NCI-H1048 (cell line): Measurements from ENCODE around the gene RMND5A.
"Not testable (repeated sequence)": the region's sequence is repeated elsewhere in the genome, so short reads cannot be mapped to it uniquely, and the experiment has no call there.

Experiments used
- DNase-seq: peaks from one replicate; lab custom pipeline; 2025; lab: John Stamatoyannopoulos, UW

Gene RMND5A, protein sequence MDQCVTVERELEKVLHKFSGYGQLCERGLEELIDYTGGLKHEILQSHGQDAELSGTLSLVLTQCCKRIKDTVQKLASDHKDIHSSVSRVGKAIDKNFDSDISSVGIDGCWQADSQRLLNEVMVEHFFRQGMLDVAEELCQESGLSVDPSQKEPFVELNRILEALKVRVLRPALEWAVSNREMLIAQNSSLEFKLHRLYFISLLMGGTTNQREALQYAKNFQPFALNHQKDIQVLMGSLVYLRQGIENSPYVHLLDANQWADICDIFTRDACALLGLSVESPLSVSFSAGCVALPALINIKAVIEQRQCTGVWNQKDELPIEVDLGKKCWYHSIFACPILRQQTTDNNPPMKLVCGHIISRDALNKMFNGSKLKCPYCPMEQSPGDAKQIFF

DNA sequence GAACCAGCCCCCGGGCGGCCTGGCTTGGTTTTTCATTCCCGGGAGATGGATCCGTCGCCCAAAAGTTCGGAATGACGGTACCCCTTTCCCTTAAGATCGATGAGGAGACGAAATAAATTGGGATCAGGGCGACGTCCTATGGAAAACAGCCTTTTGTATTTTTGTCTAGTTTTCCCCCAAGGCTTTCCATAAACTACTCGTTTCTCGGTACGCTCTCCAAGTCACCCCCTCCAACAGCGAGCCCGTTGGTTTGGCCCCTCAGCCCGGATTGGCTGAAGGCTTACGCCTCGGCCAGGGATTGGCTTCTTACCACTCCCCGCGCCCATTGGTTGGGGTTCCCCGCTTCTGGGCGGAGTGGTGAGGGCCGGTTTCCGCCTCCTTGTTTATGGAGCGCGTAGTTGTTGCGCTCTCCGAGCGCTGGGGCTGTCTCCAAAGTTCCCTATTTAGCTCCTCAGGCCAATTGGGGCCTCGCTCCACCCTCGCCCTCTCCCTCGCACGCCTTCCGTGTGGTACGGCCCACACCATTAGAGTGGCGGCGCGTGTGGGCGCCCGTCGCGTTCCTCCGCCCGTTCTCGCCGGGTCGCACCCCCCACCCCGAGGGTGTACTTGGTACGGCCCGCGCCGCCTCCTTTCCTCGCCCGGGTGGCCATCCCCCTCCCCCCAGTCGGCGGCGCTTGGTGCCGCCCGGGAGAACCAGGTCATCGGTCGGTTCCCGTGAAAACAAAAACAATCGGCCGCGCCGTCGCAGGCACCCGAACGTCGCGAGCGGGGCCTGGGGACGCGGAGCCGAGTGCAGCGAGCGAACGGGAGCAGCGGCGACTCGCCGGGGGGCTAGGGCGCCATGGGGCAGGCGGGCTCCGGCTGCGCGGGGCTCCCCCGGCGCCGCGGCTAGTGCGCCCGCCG, at the start of gene RMND5A:
Gene RMND5A (plus strand): TSS at position 655 of the 903 bp plus-strand sequence. CDS start 377 bp downstream, outside the sequence.
- peak; percentile 43 for DNase-seq

DNA sequence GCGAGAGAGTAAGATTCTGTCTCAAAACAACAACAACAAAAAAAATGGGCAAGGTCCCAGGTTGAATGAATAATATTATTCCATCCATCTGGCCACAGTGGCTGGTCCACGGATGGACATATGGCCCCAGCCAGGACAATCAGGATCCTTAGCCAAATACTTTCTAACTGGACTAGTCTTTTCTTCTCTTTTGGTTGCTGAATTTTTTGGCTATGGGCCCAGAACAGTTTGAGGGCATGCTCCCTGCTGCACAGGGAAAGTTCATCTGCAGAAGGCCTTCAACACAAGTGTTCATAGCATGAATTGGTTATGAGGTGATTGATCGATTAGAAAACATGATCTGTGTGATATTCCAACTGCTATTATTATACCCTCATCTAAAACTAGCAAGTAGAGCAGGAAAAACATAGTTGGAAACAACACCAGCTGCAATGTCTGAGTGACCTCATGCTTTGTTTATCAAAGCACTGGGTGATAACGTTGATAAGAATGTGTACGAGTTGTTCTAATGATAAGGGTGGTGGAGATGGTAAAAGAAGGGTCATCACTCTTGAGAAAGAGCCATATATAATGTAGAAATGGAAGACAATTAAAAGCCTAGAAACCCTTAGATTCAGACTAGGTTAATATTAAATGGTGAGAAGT, 48.6 kb upstream of the RMND5A start:
- no peak for DNase-seq

DNA sequence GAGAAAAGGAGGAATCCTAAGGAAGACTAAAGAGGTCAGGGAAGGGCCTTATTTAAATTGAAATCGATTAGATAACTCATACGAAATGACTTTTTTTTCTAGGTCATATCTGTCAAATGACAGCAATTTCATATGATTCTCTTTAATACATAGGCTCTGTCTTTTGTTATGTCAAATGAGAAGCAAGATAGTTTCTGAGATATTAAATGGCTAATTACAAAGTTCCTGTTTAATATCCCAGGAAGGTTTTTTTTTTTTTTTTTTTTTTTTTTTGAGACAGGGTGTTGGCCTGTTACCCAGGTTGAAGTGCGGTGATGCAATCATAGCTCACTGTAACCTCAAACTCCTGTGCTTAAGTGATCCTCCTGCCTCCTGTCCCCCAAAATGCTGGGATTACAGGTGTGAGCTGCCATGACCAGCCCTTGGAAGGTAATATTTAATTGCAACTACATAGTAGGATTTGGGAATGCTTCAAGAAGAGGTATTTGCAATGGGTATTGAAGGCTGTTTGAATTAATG, 48.0 kb upstream of the RMND5A start:
- DNase-seq: no peak

DNA sequence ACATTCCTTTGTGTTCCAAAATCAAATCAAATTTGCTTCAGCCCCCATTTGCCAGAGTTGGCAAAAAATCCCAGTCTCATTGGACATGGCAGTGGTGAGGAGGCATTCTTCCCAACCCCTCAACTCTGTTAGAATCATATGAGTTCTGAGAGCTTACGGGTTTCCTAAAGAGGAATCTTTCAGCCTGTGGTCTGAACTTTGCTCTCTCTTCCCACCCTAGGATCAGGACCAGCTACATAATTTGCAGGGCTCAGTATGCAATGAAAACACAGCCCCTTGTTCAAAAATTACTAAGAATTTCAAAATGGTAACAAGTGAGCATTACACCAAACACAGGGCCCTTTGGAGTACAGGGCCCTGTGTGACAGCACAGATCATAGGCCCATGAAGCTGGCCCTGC, 47.1 kb upstream of the RMND5A start:
- DNase-seq: no peak

DNA sequence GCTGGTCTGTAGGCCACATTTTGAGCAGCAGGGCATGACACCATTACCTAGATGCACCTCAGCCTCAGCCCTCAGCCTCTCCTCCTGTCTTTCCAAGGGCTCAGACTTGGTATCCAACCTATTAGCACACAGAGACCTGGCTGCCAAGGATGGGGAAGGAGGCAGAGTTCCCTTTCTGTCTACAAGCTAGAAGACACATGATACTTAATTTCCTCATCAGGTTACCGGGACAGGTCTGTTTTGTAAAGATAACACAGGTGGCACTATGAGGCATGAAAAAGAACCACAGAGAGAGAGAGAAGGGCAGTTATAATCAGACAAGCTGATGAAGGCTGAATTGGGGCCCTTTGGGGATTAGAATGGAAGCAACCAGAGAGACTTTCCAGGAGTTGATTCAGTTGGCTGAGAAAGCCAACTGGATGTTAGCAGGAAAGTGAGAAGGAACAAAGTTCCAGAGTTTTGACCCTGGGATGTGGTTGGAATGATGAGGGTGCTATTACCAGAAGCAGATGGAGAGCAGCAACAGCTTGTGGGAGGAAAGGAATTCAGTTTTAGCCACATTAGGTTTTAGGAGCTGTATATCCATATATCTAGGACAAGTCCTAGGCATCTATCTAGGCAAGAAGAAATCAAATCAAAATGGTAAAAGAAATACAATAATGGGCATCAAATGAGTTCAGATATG, 46.0 kb upstream of the RMND5A start:
- DNase-seq: no peak

DNA sequence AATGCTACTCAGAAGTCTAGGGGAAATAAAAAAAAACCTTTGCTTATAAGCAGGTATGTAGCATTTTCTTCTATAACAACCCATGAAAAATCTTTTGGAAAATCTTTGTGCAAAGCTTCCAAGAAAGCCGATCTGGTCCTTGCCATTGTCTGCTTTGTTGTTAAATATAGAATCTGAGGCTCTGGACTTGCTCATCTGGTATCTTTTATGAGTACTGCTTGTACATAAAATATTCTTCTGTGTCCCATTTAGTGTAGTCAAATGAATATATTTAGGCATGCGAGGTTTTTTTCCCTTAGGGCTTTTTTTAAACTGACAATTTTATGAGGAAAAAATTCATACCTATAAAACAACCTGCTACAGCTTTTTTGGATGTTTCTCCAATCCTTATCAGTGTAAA, 45.0 kb upstream of the RMND5A start:
- no peak for DNase-seq

DNA sequence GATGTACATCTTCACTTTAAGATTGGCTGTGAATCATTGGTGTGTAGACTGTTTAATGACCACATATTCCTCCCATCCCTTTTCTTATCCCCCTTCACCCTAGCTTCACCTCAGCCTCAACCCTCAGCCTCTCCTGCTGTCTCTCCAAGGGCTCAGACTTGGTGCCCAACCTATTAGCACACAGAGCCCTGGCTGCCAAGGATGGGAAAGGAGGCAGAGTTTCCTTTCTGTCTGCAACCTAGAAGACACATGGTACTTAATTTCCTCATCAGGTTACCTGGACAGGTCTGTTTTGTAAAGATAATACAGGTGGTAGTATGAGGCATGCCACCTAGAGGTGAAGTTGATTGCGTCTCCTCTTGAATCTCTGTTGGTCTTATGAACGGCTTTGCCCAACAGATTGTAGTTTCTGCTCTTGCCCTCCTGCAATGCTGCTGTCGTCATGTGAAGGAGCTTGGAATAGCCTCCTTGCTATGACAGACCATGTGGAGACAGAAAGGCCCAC, 44.5 kb upstream of the RMND5A start:
- no peak for DNase-seq

DNA sequence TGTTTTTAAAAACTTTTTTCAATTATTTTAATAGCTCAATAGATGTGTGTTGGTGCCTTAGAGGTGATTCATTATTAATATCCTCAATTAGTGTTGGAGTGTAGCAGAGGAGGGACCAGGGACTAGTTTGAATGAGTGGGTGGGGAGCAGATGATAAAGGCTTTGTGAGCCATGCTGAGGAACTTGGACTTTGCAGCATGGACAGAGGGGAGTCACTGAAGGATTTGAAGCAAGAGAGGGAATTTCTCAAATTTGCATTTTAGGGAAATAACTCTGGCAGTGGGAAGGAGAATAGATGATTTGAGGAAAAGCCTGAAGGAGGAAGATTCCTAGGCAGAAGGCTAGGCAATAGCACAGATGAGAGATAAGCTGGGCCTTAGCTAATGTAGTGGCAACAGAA, 42.3 kb upstream of the RMND5A start:
- DNase-seq: no peak

DNA sequence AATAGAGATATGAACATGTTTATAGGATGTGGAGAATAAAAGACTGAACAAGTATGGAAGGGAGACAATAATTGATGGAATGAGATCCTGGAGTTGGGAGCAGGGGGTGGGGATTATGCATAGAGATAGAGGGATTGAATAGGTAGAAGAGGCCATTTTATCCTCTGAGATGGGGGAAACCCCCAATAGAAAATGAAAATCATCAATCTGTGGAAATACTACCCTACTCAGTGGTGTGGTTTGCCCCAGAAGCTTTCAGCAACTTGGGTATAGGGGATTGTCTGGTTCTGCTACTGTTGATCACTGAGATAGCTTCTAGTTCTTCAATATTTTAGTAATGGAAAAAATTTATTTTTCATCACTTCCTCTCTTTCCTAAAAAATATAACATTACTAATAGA, 41.1 kb upstream of the RMND5A start:
- DNase-seq: no peak

DNA sequence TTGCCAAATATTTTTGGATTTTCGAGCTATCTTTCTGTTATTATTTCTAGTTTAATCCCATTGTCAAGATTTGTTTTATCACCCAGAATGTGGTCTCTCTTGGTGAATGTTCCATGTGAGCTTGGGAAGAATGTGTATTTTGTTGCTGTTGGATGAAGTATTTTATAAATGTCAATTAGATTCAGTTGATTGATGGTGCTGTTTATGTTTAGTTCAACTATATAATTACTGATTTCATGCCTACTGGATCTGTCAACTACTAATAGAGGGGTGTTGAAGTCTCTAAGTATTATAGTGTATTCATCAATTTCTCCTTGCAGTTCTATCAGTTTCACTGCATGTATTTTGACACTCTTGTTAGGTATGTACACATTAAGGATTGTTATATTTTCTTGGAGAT, 34.7 kb upstream of the RMND5A start:
- no peak for DNase-seq

DNA sequence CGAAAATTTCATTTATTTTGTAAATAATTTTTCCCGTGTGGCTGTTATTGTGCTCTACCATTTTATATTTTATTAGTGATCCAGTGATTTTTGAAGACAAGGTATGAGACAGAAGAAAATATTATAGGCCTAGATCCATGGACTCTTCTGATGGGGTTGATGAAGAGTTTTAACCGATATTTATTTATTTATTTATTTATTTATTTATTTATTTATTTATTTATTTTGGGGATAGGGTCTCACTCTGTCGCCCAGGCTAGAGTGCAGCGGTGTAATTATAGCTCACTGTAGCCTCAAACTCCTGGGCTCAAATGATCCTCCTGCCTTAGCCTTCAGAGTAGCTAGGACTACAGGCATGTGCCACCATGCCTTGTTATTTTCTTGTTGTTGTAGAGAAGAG, 33.6 kb upstream of the RMND5A start:
- DNase-seq: no peak

DNA sequence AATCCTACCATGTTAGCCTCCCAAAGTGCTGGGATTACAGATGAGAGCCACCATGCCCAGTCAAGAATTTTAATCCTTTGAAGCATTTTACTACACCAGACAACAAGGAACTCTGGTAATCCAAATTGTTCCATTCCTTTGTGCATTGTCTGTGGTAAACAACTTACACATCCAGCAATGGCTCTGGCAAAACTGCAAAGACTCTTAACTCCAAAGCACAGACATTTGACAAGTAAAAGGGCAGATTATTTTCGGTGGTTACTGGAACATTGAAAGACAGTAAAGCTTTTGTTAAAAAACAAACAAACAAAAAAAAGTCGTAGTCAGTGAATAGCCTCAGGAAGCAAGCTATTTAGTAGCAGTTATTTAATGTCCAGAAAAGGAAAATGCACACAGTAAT, 33.2 kb upstream of the RMND5A start:
- DNase-seq: no peak

DNA sequence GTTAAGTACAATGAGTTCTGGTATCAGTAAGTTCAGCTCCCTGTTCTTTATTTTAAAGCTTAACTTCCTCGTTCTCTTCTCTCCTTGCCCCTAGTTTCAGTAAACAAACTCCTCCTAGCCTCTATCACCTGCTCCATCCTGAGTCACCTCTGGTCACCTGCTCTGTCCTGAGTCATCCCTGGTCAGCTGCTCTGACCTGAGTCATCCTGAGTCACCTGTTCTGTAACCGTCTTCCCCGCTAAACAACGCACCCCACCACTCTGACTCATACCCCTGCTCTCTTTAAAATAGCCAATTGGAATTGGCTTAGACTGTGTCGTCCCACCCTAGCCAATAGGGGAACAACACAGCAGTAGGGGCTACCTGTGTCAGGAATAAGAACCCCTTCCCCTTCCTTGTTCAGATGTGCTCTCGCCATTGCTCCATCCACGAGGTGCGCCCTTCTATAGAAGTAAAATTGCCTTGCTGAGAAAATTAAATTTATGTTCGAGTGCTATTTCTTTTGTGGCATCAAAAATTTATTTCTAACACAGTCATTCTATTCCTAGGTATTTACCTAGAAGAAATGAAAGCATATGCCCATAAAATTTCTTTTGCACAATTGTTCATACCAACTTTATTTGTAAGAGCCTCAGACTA, 24.9 kb upstream of the RMND5A start:
- no peak for DNase-seq

DNA sequence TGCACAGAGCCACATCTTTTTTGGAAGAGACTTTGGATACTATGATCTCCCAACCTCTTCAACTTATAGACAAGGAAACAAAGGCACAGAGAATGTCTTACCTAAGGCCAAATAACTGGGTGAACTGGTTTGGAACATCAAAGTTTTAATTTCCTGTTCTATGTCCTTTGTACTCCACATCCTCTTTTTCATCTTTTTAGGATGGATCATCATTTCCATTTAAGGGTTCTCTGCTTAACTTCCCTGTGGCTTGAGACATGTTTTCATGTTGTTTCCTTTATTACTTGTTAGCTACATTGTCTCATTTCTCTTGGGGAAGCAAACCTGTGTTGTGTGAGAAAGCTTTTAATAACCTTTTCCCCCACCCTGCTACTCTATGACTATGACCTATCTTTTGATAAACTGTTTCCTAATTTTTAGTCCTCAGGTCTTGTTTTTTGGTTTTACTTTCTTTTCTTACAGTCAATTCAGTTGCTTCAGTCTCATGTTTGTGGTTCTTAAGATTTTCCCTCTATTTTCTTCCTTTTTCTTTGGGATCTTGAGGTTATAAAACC, 22.5 kb upstream of the RMND5A start:
- DNase-seq: no peak

DNA sequence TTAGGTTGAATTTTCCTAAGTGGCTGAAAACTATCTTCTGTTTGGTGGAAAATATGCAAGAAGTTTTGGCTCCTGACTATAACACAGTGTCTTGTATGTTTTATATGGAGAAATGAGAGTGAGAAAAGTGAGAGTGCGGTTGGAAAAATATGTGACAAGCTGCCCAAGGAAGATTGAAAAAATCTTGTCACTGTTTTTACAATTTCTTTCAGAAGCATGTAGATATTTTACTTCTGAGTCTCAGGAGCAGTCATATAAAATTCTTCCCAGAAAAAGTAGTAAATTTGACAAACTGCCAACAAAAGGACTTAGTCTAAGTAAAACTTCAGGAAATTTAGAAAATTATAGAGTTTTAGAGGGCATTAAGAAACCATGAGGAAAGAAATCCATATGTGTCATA, 19.4 kb upstream of the RMND5A start:
- no peak for DNase-seq

DNA sequence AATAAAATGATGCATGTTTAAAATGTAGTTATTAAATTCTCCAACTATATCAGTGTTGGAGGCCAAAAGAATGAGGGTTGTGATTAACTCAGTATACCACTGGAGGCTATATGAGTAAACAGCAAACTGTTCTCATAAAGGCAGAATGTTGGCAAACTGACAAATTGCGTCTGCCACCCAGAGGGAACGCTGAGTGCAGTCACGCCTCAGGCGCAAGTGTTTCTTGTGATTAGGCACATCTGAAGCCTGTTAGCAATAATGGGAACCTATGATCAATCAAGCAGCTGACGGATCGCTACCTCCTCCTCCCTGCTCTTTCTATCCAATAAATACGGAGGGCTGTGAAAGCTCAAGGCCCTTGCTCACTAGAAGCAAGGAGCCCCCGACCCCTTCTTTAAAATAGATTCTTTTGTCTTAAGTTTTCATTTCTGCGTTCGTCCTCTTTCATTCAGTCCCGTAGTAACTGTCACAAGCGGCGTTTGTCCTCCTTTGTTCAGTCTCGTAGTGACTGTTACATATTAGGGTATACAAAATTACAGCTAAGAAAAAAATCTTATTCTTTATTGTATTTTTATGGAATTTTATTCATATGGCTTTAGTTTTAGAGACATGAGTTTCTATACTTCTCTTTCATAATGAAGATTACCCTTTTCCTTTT, 16.3 kb upstream of the RMND5A start:
- DNase-seq: no peak

DNA sequence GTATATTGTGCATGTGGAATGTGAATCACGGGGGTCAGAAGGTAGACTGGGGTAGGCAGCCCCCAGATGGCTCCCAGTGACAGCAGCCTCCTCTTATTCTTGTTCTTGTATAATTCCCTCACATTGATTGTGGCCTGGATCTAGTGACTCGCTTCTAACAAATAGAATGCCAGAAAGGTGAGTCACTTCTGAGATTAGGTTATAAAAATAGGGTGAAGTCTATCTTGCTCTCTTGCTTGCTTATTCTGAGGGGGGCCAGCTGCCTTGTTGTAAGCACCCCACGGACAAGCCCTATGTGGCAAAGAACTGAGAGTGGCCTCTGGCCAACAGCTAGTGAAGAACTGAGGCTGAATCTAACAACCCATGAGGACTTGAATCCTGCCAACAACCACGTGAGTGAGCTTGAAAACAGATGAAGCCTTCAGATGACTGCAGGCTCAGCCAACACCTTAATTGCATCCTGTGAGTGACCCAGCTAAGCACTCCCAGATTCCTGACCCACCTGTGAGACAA, 15.6 kb upstream of the RMND5A start:
- DNase-seq: no peak

DNA sequence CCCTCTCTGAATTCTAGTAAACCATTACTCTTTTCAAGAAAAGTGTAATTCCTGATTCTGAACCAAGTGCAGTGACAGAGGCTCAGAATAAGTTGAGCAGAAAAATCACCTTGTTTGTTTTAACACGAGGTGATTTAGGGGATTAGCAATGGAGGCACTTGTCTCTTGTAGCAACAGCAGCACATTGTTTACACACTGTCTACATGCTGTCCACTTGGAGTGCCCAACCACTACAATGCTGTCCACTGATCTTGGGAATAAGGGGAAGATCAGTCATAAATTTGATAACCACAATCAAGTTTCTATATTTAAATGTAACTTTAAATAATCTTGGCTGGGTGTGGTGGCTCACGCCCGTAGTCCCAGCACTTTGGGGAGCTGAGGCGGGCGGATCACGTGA, 13.9 kb upstream of the RMND5A start:
- no peak for DNase-seq

DNA sequence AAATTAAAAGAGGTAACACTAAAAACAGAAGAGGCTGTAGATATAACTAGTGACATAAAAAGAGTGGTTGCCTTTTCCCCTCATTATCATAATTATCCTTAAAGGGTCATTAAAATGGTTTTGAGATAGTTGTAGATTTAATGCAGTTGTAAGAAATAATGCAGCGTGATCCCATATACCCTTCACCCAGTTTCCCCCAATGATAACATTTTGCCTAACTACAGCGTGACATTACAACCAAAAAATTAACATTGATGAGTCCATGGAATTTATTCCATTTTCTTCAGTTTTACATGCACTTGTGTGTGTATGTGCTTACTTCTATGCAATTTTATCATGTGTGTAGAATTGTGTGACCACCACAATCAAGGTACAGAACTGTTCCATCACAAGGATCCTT, 13.2 kb upstream of the RMND5A start:
- DNase-seq: no peak

DNA sequence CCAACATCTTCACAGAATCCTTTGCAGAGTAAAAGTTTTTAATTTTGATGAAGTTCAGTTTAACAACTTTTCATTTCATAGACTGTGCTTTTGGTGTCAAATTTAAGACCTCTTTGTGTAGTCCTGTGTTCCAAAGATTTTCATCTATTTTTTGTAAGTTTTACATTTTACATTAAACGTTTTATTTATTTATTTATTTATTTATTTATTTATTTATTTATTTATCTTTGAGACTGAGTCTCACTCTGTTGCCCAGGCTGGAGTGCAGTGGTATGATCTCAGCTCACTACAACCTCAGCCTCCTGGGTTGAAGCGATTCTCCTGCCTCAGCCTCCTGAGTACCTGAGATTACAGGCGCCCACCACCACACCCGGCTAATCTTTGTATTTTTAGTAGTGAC, 12.0 kb upstream of the RMND5A start:
- not testable (repeated sequence) for DNase-seq
